Posterior cingulate gyrus (tissue), 11 donors: ENCODE measurements around the gene DAAM2.

ENCODE experiments used
- DNase-seq, 10 donors: peaks; one replicate each; pipeline versions ENCODE4 v3.0.0 to v3.0.0-alpha.2; 2020 to 2021; ENCODE audit warnings: mixed read lengths in 3 of 10
- intact Hi-C: fragments of 100-400 bp; cut with DNase I; formaldehyde crosslinking; loops from one replicate; pipeline ENCODE4 v1.15.1; 2023

The DAAM2 gene

DNA sequence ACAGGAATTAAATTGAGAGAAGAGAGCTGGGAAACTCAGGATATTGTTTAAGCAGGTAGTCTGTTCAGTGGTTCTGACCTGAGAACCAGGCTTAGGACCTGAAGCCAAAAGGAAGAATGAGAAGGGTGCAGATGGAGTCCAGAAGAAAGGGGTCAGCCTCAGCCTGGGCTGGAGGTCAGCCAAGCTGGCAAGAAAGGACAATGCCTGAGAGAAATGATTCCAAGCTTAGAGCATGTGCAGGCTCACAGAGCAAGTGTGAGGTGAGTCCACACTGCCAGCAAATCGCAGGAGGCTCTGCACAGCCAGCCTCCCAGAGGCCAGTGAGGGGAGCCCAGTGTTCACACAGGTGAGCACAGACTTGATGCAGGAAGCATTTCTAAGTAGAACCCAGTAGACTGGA lies 47.3 kb downstream of the DAAM2 start:
- intact Hi-C loops: no loop called here
- DNase-seq: no peak

DNA sequence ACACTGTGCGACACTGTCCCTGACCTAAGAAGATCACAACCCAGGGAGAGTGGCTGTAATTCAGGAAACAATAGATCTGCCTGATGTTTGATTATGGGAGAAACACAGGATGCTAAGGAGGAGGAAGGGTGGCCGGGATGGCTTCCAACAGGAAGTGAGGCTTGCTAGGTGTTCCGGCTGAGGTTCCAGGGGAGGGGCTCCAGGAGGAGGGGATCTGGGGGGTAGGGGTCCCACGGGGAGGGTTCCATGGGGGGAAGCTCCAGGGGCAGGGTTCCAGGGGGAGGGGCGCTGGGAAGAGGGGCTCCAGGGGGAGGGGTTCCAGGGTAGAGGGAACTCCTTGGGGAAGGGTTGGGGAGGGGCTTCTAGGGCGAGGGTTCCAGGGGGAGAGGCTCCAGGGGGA lies 48.6 kb downstream of the DAAM2 start:
- intact Hi-C loops: no loop called here

DNA sequence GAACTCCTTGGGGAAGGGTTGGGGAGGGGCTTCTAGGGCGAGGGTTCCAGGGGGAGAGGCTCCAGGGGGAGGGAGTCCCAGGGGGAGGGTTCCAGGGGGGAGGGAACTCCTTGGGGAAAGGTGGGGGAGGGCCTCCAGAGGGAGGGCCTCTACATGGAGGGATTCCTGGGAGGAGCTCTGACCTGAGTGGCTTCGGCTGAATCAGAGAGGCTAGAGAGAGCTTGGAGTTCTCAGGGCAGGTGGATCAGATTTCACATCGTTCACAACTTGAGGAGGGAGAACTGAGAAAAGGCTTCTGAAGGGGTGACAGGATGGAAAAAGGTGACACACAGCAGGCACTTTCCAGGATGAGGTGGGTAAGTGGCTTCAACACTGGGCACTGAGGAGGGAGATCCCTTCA lies 49.1 kb downstream of the DAAM2 start:
- intact Hi-C loops: no loop called here
- no peak for DNase-seq

More for the DNA sequence above, 48.6 kb downstream of the DAAM2 start:
- no peak for DNase-seq

DNA sequence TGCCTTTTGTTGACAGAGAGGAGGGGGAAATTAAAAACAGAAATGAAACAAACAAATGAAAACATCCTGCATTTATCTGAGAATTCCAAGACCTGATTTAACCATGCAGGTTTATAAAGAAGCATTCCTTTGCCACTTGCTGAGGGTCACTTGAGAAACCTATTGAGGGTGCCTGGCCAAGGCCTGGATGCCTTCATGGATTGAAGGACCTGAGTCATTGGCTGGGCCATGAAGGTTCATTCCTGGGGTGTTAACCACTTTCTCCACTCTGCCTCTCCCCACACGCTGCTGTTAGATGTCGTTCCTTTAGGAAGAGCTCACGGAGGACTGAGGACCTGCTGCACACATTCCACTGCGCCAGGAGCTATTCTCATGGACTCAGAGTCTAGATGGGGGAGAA lies 49.7 kb downstream of the DAAM2 start:
- no peak for DNase-seq
- intact Hi-C loops: no loop called here

DNA sequence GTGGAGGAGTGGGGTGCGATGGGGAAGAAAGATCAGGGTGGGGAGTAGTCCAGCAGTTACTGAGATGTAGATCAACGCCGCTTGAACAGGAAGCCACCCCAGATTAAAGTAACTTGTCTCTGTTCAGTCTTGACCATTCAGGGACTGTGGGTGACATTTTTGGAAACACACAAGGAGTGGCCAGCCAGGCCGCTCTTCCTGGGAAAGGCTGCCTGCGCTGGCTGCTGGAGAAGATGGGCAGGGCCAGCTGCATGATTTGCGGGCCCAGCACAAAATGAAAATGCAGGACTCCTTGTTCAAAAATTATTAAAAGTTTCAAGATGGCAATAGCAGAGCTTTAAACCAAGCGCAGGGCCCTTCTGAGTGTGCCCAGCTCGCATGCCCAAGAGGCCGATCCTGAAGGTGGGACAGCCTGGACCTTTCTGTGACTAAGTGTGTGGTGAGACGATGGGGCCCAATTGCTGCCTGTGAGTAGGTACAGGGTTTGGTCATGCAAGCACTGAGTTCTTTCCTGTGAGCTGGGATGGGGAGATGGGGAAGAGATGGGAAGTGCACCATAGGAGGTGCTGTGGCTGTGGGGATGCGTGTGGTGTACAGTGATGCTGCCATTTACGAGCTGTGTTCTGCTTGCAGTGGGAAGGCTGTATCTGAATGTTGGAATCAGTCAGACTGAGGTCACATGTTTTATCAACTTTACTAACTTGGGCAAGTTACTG lies 51.3 kb downstream of the DAAM2 start:
- intact Hi-C loops: no loop called here
- no peak for DNase-seq

DNA sequence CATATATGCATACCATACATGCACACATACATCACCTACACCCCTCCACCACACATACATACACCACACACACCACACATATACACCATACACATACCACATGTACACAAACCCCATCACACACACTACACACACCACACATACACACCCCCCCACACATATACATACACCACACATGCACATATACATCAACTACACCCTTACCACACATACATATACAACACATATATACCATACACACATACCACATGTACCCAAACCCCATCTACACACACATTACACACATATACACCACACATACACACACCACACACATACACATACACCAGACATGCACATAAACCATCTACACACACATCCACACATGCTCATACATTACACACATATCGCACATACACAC lies 52.7 kb downstream of the DAAM2 start:
- intact Hi-C loops: no loop called here
- DNase-seq: no peak

DNA sequence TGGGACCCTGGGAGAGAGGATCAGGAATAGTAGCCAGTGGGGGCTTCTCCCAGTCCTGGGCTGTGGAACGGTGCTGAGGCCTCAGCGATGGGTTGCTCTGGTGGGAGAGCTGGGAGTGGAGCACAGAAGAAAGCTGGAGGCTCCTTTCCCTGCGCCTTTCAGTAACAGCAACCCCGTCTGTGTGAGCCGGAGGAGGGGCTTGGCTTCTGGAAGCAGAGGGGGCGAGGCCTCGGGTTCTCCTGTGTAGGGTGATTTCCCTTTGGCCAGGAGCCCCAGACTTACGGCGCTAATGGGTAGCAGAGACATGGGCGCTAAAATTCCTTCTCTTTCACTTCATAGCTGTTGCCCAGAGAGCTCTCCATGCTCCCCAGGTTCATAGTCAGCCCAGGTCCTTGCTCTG lies 55.0 kb downstream of the DAAM2 start:
- intact Hi-C loops: no loop called here
- peak in 1 of 10 donors; percentile 86 for DNase-seq

DNA sequence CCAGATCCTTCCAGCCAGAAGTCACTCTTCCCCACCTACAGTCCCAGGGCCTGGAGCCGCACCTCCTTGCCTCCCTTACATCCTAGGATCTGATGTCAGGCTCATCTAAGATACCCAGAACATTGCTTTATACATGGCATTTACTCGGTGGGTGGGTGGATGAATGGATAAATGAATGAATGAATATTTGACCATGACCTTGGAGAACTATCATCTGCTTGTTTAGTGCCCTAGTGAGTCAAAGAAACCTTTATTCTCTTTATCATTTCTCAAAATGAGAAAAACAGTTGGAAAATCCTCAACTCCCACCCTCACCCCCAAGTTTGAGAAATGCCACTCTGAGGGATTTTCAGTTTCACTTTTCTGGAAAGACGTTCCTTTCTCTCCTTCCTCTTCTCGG lies 56.0 kb downstream of the DAAM2 start:
- intact Hi-C loops: no loop called here
- DNase-seq: no peak

DNA sequence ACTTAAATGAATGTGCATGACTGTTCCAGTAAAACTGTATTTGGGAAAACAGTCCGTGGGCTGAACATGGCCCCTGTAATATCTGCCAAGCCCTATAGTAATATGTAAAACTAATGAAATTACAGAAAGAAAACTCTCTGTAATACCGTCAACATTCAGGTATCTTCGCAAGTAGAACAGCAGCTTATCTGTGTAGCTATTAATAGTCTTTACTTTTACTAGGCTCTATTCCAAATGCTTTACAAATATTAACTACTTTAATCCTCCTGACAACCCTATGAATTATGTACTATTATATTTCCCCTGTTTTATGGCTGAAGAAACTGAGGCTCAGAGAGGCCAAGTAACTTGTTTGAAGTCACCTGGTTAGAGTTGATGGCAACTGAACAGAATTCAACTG lies 57.1 kb downstream of the DAAM2 start:
- DNase-seq: no peak
- intact Hi-C loops: no loop called here

DNA sequence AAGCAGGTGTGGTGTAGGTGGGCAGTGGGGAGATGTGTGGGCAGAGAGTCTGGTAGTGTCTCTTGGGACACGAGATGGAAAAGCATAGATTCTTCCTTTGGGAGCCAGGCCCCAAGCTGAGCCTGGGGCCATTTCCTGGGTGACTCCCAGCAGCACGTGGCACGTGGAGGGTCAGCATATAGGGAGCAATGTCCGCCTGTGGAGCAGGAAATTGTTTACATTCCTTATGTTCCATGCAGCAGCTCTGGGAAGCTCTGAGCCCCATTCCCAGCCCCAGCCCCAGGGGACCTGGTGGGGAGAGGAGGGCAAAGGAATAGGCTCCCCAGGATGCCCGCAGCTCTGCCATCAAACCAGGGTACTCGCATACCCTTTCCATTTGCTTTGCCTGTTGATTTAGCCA lies 57.6 kb downstream of the DAAM2 start:
- intact Hi-C loops: no loop called here
- DNase-seq: no peak

DNA sequence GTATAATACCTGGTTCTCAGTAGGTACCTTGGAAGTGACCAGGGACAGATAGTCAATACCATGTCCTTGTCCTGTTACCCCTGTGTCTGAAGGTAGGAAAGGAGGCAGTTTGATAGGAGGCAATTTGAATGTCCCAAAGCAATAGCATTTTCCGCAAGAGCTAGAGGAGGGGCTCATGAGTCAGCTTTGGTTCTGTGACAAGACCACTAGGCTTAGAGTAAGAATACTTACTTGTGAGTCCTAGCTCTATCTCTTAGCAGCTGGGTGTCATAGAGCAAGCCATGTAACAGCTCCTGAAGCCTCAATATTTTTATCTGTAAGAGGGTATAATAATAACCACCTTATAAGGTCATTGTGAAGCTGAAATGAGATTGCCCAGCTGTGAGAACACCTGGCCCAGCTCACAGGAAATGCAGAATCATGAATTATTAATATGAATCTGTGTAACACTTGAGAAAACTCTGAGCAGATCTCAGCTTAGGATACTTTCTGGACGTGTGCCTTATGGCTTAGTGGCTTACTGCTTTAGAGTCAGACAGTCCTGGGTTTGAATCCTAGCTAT lies 58.6 kb downstream of the DAAM2 start:
- no peak for DNase-seq
- intact Hi-C loops: no loop called here

DNA sequence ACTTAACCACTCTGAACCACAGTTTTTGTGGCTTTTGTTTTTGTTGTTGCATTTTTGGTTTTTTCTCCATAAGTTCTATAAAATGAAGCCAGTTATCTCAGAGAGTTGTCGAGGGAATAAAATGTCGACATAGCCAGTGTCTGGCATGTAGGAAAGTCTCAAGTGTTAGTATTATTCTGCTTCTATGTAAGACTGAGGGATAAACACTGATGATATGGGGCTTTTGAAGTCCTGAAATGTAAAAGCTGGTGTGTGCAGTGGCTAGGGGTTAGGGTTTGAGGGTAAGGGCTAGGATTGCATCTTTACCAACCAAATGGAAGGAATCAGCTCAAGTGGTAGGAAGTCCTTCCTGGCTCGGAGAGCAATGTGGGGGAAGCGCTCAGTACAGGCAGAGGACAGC lies 59.2 kb downstream of the DAAM2 start:
- intact Hi-C loops: no loop called here
- DNase-seq: no peak

DNA sequence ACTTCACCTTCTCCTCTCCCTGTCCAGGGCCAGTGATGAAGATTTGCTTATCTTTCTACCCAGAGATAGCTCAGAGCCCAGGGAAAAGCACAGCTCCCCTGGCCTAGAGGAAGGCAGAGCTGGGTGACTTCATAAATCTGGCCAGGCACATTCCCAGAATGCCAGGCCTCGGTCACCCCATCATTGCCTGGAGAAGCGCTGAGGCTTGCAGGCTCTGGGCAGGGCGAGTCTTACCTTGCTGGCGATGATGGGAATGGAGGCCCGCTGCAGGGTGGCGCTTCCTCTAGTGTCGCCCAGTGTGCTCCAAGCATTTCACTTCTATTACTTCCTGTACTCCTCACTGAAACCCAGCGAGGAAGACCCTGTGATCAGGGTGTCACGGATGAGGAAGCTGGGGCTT lies 60.1 kb downstream of the DAAM2 start:
- intact Hi-C loops: no loop called here
- DNase-seq: no peak

DNA sequence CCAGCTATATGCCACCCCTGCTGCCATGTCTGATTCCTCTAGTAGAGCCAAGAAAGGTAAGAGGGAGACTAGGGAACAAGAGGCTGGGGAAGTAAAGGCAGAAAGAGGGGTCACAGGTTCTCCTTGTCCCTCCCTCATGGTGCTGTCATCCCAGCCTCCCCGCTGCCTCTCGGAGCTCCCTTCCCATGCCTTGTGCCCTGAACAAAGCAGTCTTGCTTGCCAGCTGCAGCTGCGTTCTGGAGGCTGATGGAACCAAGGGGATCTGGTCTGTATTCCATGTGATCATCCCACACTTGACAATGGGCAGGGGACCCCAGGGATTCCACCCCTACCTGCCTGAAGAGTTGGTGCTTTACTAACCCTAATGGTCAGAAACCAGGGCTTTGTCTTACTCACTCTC lies 61.4 kb downstream of the DAAM2 start:
- peak in 5 of 10 donors; percentile 26 to 92 (median 54) for DNase-seq
- intact Hi-C loops: no loop called here

DNA sequence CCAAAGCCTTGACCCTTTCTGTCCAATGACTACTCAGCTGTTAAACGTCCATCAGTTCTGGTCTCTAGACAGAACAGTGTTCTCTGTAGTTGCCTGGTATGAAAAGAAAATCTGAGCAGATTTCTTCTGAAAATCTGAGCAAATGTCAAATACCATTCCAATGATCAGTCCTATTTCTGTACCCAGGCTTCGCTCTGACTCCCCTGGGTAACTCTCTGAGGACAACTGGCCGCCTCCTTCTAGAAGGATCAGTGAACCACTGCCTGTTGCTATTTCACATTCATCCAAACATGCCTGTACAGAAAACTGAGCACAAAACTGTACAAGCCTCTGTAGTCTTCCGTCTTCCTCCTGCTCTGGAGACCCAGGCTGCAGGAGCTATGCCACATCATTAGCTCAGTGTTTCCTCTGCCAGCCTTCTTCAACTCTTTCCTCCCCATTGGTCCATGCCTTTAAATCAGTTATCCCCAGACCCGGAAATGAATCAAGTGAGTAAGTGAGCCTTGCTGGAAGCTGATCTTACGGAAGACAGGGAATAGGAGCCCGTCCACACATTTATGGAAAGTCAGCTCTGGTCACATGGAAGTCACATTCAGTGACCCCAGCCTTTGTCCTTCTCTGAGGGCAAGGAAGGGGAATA lies 63.3 kb downstream of the DAAM2 start:
- DNase-seq: no peak
- intact Hi-C loops: no loop called here

DNA sequence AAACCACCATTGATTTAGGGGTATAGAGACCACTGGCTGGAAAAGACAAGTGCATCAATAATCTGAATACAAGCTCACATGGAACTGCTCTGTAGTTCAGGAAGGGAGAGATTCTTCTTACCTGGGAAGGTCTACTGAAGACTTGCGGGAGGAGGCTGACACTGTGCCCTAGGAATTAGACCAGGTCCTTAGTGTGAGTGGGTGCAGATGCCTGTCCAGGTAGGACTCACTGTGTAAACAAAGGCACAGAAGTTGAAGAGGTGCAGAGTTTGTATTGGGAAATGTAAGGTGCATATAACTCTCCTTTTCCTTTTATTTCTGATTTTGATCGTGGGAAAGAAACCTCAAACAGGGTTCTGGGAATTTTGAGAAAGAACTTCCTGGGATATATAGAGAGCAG lies 66.8 kb downstream of the DAAM2 start:
- DNase-seq: no peak

DNA sequence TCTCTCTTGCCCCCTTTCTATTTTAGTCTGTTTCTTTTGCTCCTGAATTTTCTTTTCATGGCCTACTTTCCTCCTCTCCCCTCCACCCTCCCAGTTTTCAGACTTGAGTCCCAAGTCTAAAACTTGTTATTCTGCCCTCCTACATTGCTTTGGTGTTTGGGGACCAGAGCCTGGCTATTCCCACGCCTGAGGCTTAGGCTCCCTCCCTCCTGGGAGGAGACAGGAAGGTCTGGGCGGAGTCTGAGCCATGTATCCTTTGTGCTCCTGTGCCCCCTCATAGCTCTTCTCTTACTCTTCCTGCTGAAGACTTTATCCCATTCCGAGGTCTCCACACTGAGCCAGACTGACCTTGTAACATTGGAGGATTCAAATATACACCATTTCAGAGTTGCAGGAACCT lies 69.5 kb downstream of the DAAM2 start:
- DNase-seq: no peak
- intact Hi-C loops: loop anchor here (10.0 kb wide), 1 partner anchor 47 kb away; no protein-coding TSS in a partner anchor

More for the DNA sequence above, 66.8 kb downstream of the DAAM2 start:
- intact Hi-C loops: no loop called here

DNA sequence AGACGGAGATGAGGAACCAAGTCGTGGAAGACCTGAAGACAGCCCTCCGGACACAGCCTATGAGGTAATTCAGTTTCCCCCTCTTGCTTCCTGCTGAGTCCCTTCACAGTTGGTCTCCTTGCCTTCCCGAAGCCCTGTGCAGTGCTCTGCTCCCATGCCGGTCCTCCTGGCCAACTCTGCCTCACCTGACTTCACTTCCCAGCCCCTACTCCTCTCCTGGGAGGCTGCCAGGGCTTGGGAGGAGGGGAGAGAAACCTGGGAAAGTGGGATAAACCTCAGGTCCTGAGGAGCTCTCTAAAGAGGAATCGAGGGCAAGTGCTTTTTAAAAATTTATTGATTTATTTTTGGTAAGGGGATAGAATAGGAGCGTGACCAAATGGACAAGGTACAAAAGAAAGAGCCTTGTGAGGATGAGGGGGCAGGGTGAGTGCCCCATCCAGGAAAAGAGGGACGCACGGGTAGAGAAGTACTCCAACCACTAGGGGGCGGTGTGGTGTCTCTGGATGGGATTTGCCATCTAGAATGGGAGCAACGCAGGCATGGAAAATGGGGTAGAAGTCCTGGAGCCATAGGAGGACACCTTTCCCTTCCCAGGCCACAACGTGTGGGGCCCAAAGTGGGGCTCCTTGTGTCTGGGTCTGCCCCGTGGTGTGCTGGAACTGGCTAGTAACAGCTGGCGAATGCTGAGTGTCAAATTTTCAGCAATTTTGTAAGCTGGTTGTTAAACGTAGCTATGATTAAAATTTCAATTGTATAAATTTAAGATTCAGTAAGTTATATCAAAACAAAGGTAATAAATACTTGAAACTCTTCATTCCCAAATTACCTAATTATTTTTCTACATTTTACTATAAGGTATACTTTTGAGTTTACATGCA lies 73.1 kb downstream of the DAAM2 start:
- peak in 7 of 10 donors; percentile 49 to 92 (median 79) for DNase-seq
- intact Hi-C loops: loop anchor here (10.0 kb wide), 1 partner anchor 50 kb away; no protein-coding TSS in a partner anchor

DNA sequence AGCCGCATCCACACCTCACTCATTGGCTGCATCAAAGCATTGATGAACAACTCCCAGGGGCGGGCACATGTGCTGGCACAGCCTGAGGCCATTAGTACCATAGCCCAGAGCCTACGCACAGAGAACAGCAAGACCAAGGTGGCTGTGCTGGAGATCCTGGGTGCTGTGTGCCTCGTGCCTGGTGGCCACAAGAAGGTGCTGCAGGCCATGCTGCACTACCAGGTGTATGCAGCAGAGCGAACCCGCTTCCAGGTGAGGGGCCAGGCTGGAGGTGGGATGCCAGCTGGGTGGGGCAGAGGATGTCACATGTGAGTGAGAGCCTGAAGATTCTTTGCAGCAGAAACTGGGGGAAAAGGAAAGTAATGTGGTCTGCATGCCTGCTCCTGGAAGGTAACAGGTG lies 75.4 kb downstream of the DAAM2 start:
- intact Hi-C loops: loop anchor here (10.0 kb wide), 1 partner anchor 53 kb away; no protein-coding TSS in a partner anchor
- DNase-seq: peak in 1 of 10 donors; percentile 57

DNA sequence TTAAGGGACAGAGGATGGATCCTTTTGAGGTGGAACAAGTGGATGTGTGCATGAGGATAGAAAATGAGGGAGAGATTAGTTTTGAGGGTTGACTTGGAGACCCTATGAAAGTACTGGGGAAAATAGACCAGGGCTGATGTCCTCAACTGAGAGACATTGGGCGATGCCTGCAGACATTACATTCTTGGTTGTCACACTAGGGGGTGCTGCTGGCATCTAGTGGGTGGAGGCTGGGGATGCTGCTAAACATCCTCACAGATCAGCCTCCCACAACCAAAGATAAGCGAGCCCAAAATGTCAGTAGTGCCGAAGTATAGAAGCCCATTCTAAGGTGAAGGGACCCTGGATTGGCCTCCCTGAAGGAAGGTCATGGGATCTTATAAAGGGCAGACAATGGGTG lies 78.8 kb downstream of the DAAM2 start:
- intact Hi-C loops: no loop called here
- DNase-seq: no peak

DNA sequence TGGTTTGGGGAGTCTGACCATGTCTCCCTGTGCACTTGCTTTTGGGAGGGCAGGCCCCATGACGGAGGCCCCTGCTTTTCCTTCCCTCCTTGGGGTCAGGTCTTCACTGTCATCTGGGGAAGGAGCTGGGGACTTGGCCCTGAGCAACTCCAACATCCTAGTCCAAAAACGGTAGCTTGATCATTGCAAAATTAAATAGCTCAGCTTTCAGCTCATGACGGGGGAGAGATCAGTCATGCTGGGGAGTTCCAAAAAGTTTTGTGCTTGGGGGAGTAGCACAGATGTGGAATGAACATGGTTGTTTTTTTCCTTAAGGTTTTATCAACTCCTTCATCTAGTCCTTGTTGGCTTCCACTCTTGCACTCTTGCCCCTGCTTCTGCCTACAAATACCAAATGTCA lies 81.3 kb downstream of the DAAM2 start:
- intact Hi-C loops: no loop called here
- no peak for DNase-seq
